Endothelial cell of umbilical vein (primary cell): ENCODE results near the gene HTR1E. TPM values are rescaled to one million over a fixed set of nuclear protein-coding genes. Genes with fewer than 3 reads are reported as not detected.

Source experiments
- BruUV-seq: library from RNA; stranded (reverse); fragments of 400-500 nt; replicated peaks from 2 replicates; lab custom pipeline; 2021; lab: Mats Ljungman, UMichigan
- CTCF ChIA-PET: fragments of 300-600, 350-600 bp; sonication (Branson Sonifier 250); formaldehyde crosslinking; loops from one replicate; lab custom pipeline; 2021; ENCODE audit warnings: antibody characterized with exemption, inconsistent platforms; lab: Charles Lee
- POLR2A ChIA-PET: fragments of 300-600, 350-600 bp; sonication (Branson Sonifier 250); formaldehyde crosslinking; loops from one replicate; lab custom pipeline; 2021; ENCODE audit warnings: antibody characterized with exemption, inconsistent platforms; lab: Charles Lee
- DNase-seq: peaks from one replicate; pipeline ENCODE4 v3.0.0-alpha.2; 2011; ENCODE audit warnings: low read depth, low spot score
- FAIRE-seq: peaks from 2 replicates; lab custom pipeline; 2011; peaks lifted over from hg19 to GRCh38; lab: Jason Lieb, UNC
- H2AFZ ChIP-seq: 2 replicates; pipeline ENCODE4 v1.6.0; 2012; ENCODE audit warnings: low read depth, low read length, control low read depth, inconsistent platforms
- H3K27ac ChIP-seq: 2 replicates; pipeline ENCODE4 v1.5.1; 2011; ENCODE audit warnings: low read depth, mild to moderate bottlenecking, control low read depth, low read length, moderate library complexity; ENCODE audit not compliant: insufficient read depth
- H3K27me3 ChIP-seq, 2 experiments: 2 replicates each; pipeline versions ENCODE4 v1.6.0 to v1.6.1; 2011; ENCODE audit warnings: low read length in 2 of 2, mixed read lengths in 1 of 2; ENCODE audit not compliant: control insufficient read depth in 2 of 2, insufficient read depth in 2 of 2
- H3K36me3 ChIP-seq, 2 experiments: 2 replicates in 1 of 2; 3 replicates in 1 of 2; pipeline ENCODE4 v1.5.1; 2011; ENCODE audit warnings: low read length in 2 of 2, mild to moderate bottlenecking in 1 of 2, moderate library complexity in 1 of 2; ENCODE audit not compliant: control insufficient read depth in 2 of 2, insufficient read depth in 2 of 2; ENCODE audit errors: extremely low read depth in 1 of 2
- H3K4me1 ChIP-seq: 3 replicates; pipeline ENCODE4 v1.5.1; 2011; ENCODE audit warnings: mild to moderate bottlenecking, low read length; ENCODE audit not compliant: control insufficient read depth, insufficient read depth; ENCODE audit errors: extremely low read depth
- H3K4me2 ChIP-seq: 2 replicates; pipeline ENCODE4 v1.6.1; 2011; ENCODE audit warnings: low read length, control low read depth, mixed read lengths; ENCODE audit not compliant: insufficient read depth
- H3K4me3 ChIP-seq, 3 experiments: fragments of 200-600 bp in 1 of 3; sonication (generic), shearing (Covaris generic) in 1 of 3; replicated peaks in 1 of 3; 2 replicates each; pipeline ENCODE4 v1.5.1; 2011 to 2016; ENCODE audit warnings: control low read depth in 3 of 3, low read length in 3 of 3, mild to moderate bottlenecking in 2 of 3, inconsistent platforms in 1 of 3, low read depth in 1 of 3, moderate library complexity in 1 of 3; ENCODE audit not compliant: insufficient read depth in 1 of 3
- H3K79me2 ChIP-seq: 2 replicates; pipeline ENCODE4 v1.6.0; 2012; ENCODE audit warnings: low read length, inconsistent platforms; ENCODE audit not compliant: control insufficient read depth, insufficient read depth
- H3K9ac ChIP-seq: replicated peaks from 2 replicates; pipeline ENCODE3; 2011; ENCODE audit warnings: low read length, control low read depth; ENCODE audit not compliant: insufficient read depth; ENCODE audit errors: extremely low read depth
- H3K9me1 ChIP-seq: replicated peaks from 3 replicates; pipeline ENCODE4 v1.6.0; 2011; ENCODE audit warnings: mild to moderate bottlenecking, low read length; ENCODE audit not compliant: control insufficient read depth, insufficient read depth; ENCODE audit errors: extremely low read depth
- H3K9me3 ChIP-seq: replicated peaks from 2 replicates; pipeline ENCODE4 v1.5.1; 2012; ENCODE audit warnings: low read length, inconsistent platforms; ENCODE audit not compliant: control insufficient read depth, insufficient read depth
- H4K20me1 ChIP-seq: replicated peaks from 2 replicates; pipeline ENCODE3; 2011; ENCODE audit warnings: mild to moderate bottlenecking, low read length; ENCODE audit not compliant: control insufficient read depth, insufficient read depth; ENCODE audit errors: extremely low read depth
- EZH2 ChIP-seq: IDR thresholded peaks from 2 replicates; pipeline ENCODE4 v1.6.1; 2012; ENCODE audit warnings: borderline replicate concordance, low read depth, mild to moderate bottlenecking, moderate library complexity, low read length, inconsistent platforms; ENCODE audit not compliant: severe bottlenecking
- FOS ChIP-seq: IDR thresholded peaks from 2 replicates; pipeline ENCODE4 v1.6.1; 2011; ENCODE audit warnings: mild to moderate bottlenecking, low read length, moderate library complexity, borderline replicate concordance; ENCODE audit not compliant: insufficient read depth
- GATA2 ChIP-seq: IDR thresholded peaks from 2 replicates; pipeline ENCODE4 v1.7.0; 2011; ENCODE audit warnings: low read depth, mild to moderate bottlenecking, moderate library complexity, mixed read lengths, low read length; ENCODE audit not compliant: insufficient read length, insufficient read depth
- JUN ChIP-seq: IDR thresholded peaks from 2 replicates; pipeline ENCODE4 v1.6.1; 2011; ENCODE audit warnings: borderline replicate concordance, low read depth; ENCODE audit not compliant: insufficient read length, insufficient read depth
- MYC ChIP-seq: IDR thresholded peaks from one replicate; pipeline ENCODE4 v1.6.1; 2011; ENCODE audit warnings: mild to moderate bottlenecking, low read depth, low read length
- POLR2A ChIP-seq: IDR thresholded peaks from 2 replicates; pipeline ENCODE4 v1.6.1; 2012; ENCODE audit warnings: low read depth, mild to moderate bottlenecking, control low read depth, low read length
- POLR2AphosphoS5 ChIP-seq: IDR thresholded peaks from 2 replicates; pipeline ENCODE4 v1.6.1; 2012; ENCODE audit warnings: low read depth, mild to moderate bottlenecking, control low read depth, low read length, moderate library complexity; ENCODE audit not compliant: insufficient read depth
- dilution Hi-C: fragments of 300-500 bp; cut with MboI; formaldehyde crosslinking; loops from one replicate; pipeline ENCODE4 v1.15.0; 2019; ENCODE audit warnings: low sequenced_read_pairs; ENCODE audit not compliant: extremely low pct_ligation_motif_present
- intact Hi-C: fragments of 100-400 bp; cut with micrococcal nuclease; formaldehyde crosslinking; loops from one replicate; pipeline ENCODE4 v1.10.0; 2022
- polyA plus RNA-seq, 4 experiments: library from polyadenylated mRNA; depleted of rRNA in 3 of 4; stranded (reverse) in 3 of 4; unstranded in 1 of 4; fragments of >200 nt; gene quantifications; 2 replicates each; pipeline versions ENCODE4 v1.2.1 to v1.2.3, GENCODE V29; 2011 to 2012; ENCODE audit warnings: missing spikeins in 1 of 4
- total RNA-seq: library from RNA; stranded (reverse); gene quantifications from 2 replicates; pipeline ENCODE4 v1.2.3, GENCODE V29; 2021
- TF ChIP-seq, protein P1 (sequence below), 2 donors: IDR thresholded peaks; 1 replicate in 1 of 2; 2 replicates in 1 of 2; pipeline ENCODE4 v1.5.1; 2011; ENCODE audit warnings: low read length in 2 of 2, mild to moderate bottlenecking in 2 of 2, moderate library complexity in 2 of 2, control low read depth in 1 of 2, inconsistent platforms in 1 of 2, low read depth in 1 of 2; ENCODE audit not compliant: insufficient read depth in 1 of 2; ENCODE audit errors: extremely low read depth in 1 of 2
- TF ChIP-seq, protein P2 (sequence below): IDR thresholded peaks from 2 replicates; pipeline ENCODE4 v1.6.1; 2011; ENCODE audit not compliant: insufficient read depth, insufficient read length

HTR1E gene
- total and polyA plus RNA-seq, 2 donors (not counting 3 experiments of a cell fraction or from before 2014, with no cell fraction given) = not detected

DNA sequence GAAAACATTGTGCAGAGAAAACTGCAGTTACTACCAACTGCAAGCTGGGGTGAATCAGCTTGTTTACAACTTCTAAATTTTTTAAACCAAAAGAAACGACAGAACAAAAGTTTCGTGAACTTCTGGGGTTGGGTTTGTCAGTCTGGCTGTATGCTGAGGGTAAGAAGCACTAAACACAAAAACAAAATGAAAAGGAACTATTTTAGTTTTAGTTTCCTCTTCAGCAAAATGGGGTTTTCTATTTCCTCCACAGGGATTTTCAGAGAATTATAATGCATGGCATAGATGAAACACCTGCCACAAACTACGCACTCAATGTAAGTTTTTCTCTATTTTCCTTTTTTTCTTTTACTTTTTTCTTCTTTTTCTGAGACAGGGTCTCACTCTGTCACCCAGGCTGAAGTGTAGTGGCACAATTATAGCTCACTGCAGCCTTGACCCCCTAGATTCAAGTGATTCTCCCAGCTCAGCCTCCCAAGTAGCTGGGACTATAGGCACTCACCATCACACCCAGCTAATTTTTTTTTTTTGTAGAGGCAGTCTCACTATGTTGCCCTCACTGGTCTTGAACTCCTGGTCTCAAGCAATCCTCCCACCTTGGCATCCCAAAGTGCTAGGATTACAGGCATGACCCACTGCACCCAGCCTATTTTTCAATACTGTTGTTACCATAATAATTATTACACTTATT is 117.0 kb downstream of the HTR1E start:
- Histone ChIP-seq H3K4me3 (no peak overlapping the region), H3K27me3 (peaks cover 0 to 1% of the 10 kb centered on the region in 2 experiments), H3K9me1 (no peaks in the 10 kb centered on the region), H3K36me3 (no peaks in the 10 kb centered on the region), H3K4me2 (no peak overlapping the region), H3K79me2 (no peaks in the 10 kb centered on the region), H3K4me1 (no peaks in the 10 kb centered on the region), H3K27ac (no peak overlapping the region), H2AFZ (no peak overlapping the region), H3K9ac (no peak overlapping the region), H4K20me1 (no peaks in the 10 kb centered on the region), H3K9me3 (no peaks in the 10 kb centered on the region)
- intact Hi-C loops = no loop called here
- DNase-seq (no peak), FAIRE-seq (no peak)
- ChIA-PET POLR2A (no interaction called here), CTCF (interaction anchor here (0.8 to 2.1 kb wide), 2 partner anchors 13 to 25 kb away, joined by 3 to 6 read pairs; no protein-coding TSS in a partner anchor)
- dilution Hi-C loops = no loop called here
- TF ChIP-seq, protein P1, sequence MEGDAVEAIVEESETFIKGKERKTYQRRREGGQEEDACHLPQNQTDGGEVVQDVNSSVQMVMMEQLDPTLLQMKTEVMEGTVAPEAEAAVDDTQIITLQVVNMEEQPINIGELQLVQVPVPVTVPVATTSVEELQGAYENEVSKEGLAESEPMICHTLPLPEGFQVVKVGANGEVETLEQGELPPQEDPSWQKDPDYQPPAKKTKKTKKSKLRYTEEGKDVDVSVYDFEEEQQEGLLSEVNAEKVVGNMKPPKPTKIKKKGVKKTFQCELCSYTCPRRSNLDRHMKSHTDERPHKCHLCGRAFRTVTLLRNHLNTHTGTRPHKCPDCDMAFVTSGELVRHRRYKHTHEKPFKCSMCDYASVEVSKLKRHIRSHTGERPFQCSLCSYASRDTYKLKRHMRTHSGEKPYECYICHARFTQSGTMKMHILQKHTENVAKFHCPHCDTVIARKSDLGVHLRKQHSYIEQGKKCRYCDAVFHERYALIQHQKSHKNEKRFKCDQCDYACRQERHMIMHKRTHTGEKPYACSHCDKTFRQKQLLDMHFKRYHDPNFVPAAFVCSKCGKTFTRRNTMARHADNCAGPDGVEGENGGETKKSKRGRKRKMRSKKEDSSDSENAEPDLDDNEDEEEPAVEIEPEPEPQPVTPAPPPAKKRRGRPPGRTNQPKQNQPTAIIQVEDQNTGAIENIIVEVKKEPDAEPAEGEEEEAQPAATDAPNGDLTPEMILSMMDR (IDR thresholded peaks at IDR 0.05; ENCODE audit: extremely low read depth in 1 of 2, insufficient read depth in 1 of 2, low read depth in 1 of 2, low read length in 2 of 2) = no peak
- TF ChIP-seq EZH2 (no peak), JUN (no peak), MYC (no peak), FOS (no peak), GATA2 (no peak), POLR2AphosphoS5 (no peak), POLR2A (no peak)
- TF ChIP-seq, protein P2, sequence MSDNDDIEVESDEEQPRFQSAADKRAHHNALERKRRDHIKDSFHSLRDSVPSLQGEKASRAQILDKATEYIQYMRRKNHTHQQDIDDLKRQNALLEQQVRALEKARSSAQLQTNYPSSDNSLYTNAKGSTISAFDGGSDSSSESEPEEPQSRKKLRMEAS = no peak
- no TSS peak for BruUV-seq
